CD4-positive, alpha-beta T cell treated with Interleukin-15 for 4 hours (primary cell): Measurements from ENCODE around the gene RIC3.
"Not testable (repeated sequence)": the region's sequence is repeated elsewhere in the genome, so short reads cannot be mapped to it uniquely, and the experiment has no call there.

Experiments used
- DNase-seq: peaks from one replicate; pipeline ENCODE4 v3.0.0-alpha.2; 2020; ENCODE audit warnings: low spot score

RIC3 gene

GRCh38 chr11:8190431-8190830, 21.6 kb upstream of the RIC3 start:
- no peak for DNase-seq

DNA sequence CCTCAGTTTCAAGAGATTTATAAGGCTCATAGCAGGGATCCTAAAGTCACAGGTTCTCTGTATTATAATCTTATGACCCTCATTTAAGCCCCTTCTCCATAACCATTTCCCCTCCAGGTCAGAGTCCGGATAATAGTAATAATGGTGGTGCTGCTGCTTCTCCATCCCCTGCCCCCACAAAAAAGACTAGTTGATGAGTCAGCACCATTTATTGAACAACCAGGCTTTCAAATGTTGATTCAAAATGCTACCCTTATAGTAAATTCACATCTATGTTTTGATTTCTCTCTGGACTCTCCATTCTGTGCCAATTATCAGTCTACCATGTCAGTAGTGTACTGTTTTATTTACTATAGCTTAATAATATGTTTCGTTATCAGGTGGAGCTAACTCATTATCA, 17.6 kb upstream of the RIC3 start:
- no peak for DNase-seq

GRCh38 chr11:8183111-8183510, 14.3 kb upstream of the RIC3 start:
- no peak for DNase-seq

GRCh38 chr11:8180469-8180868, 11.6 kb upstream of the RIC3 start:
- DNase-seq: no peak

- DNase-seq: no peak
These were observed 9.5 kb upstream of the RIC3 start for GRCh38 chr11:8178297-8178696.

DNA sequence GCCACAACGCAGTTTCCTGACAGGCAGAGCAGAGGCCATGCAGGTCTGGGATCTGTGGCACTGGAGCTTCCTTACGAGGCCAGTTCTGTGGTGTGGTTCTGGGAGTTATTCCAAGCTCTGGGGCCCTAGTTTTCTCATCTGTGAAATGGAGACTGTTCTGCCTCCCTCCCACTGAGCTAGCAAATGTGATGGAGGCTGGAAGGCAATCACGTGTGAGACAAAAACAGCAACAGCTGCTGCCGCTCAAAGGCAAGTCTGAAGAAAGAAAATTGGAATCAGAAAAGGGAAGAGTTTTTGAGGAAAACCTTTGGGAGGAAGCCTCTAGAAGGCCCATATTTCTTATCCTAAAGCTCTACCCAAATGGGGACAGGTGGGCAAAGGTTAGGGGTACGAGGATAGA, 8.3 kb upstream of the RIC3 start:
- no peak for DNase-seq

- no peak for DNase-seq
These were observed 1.0 kb downstream of the RIC3 start for GRCh38 chr11:8167796-8168195.

DNA sequence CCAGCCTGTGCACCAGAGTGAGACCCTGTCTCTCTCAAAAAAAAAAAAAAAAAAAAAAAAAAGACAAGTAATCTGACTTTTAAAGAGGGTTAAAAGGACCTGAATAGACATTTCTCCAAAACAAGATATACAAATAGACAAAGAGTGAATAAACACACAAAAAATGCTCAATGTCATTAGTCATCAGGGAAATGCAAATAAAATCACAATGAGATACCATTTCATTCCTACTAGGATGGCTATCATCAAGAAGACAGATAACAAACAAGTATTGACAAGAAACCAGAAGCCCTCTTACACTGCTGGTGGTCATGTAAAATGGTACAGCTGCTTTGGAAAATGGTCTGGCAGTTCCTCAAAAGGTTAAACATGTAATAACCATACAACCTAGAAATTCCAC, 4.1 kb downstream of the RIC3 start:
- no peak for DNase-seq

GRCh38 chr11:8161627-8162304, 7.1 kb downstream of the RIC3 start:
- not testable (repeated sequence) for DNase-seq

DNA sequence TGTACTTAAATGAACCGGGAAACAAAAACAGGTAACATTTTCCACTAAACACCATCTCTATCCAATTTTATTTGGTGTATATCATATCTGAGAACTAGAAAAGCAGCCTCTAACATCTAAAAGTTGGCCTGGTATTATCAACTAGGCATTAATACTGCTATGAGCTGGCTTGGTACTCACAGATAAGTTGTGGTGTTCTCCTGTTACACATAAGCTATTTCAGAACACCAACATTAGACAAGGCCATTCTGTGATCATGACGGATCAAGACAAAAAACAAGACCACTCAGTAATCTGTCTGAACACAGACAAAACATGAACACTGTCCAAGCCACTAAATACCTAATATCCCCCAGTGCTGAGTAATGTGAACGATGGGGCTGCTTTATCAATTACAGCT, 11.9 kb downstream of the RIC3 start:
- no peak for DNase-seq

DNA sequence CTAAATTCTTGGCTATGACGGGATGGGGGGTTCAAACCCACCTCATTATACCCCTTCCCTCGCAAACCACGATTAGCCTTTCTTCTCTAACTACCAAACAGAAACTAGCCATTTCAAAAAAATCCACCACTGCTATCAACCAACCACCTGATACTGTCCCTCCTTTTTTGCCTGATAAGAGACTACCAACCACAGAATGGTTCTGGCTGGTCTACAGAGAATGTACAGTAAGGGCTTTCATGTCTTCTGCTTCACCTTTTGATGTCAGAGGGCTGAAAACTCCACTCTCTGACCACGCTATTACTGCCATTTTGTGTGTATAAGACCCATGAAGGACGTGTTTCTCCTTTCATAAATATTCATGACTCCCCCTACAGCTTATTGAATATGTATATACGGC, 19.1 kb downstream of the RIC3 start:
- DNase-seq: no peak

DNA sequence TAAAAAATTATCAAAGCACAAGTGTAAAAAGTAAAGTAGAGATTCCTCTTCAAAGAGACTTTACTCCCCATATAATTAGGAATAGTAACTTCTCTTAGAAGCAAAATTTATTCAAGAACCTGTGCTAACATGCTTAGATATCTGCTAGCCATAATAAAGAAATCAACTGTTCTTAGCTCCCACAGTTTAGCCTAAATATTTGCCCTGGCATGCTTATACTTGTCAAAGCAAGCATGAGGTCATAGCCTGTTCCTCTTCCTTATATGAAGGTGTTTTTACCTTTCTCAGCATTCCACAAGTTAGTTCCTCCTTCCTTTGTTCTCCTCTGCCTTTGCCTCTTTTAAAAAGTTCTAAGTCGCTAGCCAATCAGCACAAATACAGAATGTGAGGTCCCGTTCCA, 30.3 kb downstream of the RIC3 start:
- DNase-seq: no peak

- no peak for DNase-seq
These were observed 41.4 kb downstream of the RIC3 start for GRCh38 chr11:8127447-8127846.

GRCh38 chr11:8126649-8127289, 42.1 kb downstream of the RIC3 start:
- DNase-seq: no peak

DNA sequence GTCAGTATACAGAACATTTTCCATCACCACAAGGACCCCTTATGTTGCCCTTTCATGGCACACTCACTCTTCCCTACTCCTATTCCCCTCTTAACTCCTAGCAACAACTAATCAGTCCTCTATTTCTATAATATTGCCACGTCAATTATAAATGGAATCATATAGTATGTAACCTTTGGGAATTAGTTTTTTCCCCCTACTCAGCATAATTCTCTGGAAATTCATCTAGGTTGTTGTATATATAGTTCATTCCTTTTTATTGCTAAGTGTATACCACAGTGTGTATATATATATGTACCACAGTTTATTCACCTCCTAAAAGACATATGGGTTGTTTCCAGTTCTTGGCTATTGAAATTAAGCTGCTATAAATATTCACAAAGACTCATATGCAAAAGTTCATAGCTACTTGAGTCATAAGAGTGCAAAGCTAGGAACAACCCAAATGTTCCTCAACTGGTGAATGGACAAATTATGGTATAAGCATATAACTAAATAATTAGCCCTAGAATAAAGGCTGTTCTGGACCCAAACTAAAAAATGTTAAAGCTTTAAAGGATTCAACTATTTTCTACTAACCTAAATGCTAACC, 46.6 kb downstream of the RIC3 start:
- no peak for DNase-seq

DNA sequence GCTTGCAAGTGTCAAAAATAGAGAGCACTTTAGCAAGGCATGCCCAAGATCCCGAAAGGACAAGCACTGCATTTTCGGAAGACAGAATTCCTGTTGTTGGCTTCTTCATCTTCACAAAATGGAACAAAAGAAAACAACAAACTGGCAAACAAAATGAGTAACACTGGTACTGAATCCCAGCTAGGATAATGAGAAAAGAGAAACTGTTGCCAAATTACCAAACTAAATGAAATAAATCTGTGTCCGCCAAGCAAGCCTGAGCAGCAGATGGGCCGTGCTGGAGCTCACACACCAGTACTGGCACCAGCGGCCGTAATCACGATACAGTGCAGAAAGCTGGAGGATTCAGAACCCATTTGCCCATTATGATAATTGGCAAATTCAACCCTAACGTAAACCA, 57.2 kb downstream of the RIC3 start:
- DNase-seq: no peak

DNA sequence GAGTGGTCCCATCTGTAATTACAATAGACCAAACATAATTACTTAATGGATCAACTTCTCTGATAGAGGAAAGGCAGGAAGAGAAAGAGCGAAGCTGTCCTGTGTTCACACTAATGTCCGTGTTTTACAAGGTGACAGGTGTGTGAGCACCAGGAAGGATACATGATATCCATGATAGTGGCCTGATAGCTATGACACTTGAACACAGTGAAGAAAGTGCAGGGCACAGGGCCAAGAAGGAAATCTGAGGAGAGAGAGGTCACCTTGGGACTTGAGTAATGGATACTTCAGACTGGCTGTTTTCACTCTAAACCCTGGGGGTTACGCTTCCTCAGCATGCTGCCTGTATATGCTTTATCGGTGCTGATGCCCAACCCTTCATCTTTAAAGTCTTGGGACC, 58.4 kb downstream of the RIC3 start:
- DNase-seq: no peak

GRCh38 chr11:8109675-8110074, 59.1 kb downstream of the RIC3 start:
- DNase-seq: no peak

- no peak for DNase-seq
These were observed 60.4 kb downstream of the RIC3 start for GRCh38 chr11:8108421-8108820.

GRCh38 chr11:8107642-8108041, 61.2 kb downstream of the RIC3 start:
- no peak for DNase-seq

DNA sequence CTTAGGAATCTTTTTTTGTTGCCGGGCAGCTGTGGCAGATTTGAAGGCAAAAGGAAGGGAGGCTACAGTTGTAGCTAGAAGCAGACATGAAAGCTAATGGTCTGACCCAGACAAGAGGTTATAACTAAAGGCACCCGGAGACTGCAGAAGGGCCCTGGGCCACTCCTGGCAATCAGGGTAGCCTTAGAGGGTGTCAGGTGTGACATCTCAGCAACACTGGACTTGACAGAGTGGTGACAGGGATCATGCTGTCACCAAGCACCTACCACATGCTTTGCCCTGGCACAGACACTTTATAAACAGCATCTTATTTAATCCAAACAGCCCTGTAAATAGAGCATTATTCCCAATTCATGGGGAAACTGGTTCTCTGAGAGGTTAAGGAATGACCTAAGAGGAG, 62.1 kb downstream of the RIC3 start:
- DNase-seq: no peak

GRCh38 chr11:8105666-8106065, 63.2 kb downstream of the RIC3 start:
- no peak for DNase-seq

DNA sequence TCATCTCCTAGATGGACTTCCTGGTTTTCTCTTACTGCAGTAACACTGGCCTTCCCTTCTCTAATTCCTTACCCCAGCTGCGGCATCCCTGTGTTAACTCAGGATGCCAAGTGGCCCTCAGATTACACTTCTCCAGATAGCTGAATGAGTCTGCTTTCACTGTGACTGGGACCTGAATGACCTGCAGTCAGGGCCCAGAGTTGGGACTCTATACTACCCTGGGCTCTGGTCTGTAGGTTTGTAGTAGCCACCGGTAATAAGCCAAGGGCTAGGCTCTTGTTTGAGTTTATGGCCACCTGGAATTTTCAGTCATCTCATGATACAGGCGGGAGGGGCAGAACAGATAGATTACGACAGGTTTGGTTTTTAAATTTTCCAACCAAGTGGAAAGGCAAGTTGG, 63.7 kb downstream of the RIC3 start:
- DNase-seq: no peak

GRCh38 chr11:8103909-8104308, 64.9 kb downstream of the RIC3 start:
- DNase-seq: no peak
